GM21528 (cell line): ENCODE results near the gene ARL5A.
"Not testable (repeated sequence)": the region's sequence is repeated elsewhere in the genome, so short reads cannot be mapped to it uniquely, and the experiment has no call there.

Experiments
- ATAC-seq: cut with Tn5 transposase; IDR thresholded peaks from one replicate; pipeline ENCODE4 v1.9.1; 2021; ENCODE audit warnings: mild to moderate bottlenecking, moderate library complexity; ENCODE audit not compliant: unreplicated experiment, low FRiP score

Gene ARL5A

DNA sequence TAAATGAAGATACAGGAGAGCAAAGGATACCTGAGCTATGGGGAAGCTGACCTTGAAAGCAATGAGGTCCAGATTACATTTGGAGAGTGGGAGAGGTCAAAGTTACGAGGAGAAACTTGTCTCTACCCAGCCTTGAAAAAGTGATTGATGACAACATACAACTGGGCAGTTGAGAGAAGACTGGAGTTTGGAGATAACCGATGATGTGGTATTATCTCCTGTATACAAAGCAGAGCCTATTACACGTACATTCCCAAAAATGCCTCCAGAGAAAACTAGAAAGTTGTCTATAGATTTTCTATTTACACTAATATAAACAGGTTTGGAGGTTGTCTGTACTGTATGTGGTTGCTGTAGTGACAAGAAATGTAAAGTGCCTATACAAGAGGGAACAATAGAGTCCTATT lies 28.3 kb downstream of the ARL5A start:
- no peak for ATAC-seq

DNA sequence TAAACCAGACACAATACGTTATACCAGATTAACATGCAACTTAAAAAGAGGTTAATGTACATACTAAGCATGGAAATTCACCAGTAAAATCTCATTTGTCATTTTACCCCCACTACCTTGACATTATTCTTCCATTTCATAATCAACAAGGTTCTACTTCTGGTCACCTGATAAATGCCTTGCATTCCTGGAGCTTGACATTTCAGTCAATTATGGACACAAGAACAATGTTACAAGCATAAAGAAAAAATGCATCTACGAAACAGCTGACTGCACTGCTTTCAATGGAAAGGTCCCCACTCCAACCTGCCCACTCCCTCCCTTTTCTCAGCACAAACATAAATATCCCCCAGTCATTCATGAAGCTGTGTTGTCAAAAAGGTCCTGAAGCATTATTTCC lies 31.4 kb downstream of the ARL5A start:
- no peak for ATAC-seq

DNA sequence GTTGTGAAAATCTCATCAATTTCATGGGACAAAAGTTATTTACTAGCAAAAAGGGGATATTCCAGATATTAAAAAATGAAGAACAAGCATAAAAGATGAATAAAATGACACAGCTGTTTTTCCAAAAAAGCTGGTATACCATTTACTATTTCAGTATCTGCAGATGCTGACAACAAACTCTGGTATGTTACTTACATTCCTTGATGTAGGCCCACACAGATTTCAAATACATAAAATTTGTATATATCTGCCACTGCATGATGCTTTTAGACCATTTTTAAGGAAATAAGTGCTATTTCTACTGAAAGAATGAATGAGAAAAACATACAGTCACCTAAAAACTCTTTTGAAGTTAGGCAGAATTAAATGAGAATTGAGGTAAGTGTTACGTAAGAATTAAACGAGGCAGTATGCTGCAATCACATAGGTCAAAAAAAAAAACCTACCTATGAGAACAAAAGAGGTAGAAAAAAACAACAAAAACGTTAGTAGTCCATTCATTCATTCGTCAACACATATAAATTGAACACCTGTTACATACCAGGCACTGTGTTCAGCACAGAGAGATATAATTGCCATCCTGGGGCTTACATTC lies 32.5 kb downstream of the ARL5A start:
- ATAC-seq: no peak

GRCh38 chr2:151794422-151794821 lies 33.8 kb downstream of the ARL5A start:
- not testable (repeated sequence) for ATAC-seq

- no peak for ATAC-seq
Measured at GRCh38 chr2:151793123-151793522, 35.1 kb downstream of the ARL5A start.

GRCh38 chr2:151792589-151792988 lies 35.6 kb downstream of the ARL5A start:
- no peak for ATAC-seq

DNA sequence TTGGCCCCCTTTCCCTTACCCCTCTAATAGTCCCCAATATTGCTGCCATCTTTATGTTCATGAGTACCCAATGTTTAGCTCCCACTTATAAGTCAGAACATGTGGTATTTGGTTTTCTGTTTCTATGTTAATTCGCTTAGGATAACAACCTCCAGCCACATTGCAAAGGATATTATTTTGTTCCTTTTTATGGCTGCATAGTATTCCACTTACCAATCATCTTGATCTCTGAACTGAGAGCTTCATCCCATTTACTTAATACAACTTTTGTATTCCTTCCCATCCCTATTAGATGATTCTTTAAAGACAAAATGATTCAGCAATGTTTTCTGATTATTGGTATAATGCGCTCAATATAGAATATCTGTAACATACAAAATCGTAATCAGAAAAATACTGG lies 36.7 kb downstream of the ARL5A start:
- no peak for ATAC-seq

GRCh38 chr2:151790689-151791088 lies 37.5 kb downstream of the ARL5A start:
- ATAC-seq: no peak

- no peak for ATAC-seq
Measured at GRCh38 chr2:151789055-151789834, 39.0 kb downstream of the ARL5A start.

DNA sequence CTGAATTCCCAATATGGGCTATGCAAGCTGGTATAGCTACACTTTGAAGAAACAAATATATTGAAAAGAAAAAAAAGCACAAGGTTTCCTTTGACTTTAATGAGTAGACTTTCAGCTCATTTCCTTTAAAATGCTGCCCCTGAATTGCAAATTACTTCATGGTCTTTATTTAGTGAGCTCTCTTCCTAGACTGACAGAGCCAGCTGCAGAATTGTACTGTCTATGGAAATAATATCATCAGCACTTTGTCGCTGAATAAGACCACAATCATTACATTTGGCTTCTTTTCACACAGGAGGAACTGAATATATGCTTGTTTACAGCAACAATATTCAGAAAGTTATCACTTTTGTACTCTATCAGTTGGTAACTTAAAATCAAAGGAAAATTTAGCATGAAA lies 41.7 kb downstream of the ARL5A start:
- ATAC-seq: no peak

- ATAC-seq: no peak
Measured at GRCh38 chr2:151786077-151786476, 42.1 kb downstream of the ARL5A start.

GRCh38 chr2:151783133-151783520 lies 45.1 kb downstream of the ARL5A start:
- no peak for ATAC-seq

DNA sequence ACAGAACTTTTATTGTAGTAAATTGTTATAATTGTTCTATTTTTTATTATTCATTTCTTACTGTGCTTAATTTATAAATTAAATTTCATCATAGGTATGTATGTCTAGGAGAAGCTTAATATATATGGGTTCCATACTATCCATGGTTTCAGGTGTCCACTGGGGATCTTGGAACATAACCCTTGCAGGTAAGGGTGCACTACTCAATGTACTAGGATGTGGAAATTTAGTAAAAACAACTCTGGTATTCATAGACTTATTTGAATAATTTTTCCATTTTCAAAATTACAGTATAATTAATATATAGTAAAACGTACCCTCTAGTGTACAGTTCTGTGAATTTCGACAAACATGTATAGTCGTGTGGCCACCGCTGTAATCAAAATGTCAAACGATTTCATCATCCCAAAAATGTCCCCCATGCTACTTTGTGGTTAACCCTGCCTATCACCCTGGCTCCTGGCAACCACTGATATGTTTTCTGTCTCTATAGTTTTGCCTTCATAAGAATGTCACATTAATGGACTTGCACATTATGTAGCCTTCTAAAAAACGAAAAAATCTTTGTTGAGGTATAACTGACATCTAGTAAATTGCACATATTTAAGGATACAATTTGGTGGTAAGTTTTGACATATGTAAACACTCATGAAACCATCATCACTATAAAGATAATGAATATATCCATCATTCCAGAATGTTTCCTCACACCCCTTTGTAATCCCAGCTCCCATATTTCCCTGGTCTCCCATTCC lies 45.7 kb downstream of the ARL5A start:
- no peak for ATAC-seq

GRCh38 chr2:151781642-151782041 lies 46.6 kb downstream of the ARL5A start:
- ATAC-seq: no peak

- ATAC-seq: no peak
Measured at GRCh38 chr2:151780938-151781337, 47.3 kb downstream of the ARL5A start.

GRCh38 chr2:151777935-151778334 lies 50.3 kb downstream of the ARL5A start:
- ATAC-seq: no peak

DNA sequence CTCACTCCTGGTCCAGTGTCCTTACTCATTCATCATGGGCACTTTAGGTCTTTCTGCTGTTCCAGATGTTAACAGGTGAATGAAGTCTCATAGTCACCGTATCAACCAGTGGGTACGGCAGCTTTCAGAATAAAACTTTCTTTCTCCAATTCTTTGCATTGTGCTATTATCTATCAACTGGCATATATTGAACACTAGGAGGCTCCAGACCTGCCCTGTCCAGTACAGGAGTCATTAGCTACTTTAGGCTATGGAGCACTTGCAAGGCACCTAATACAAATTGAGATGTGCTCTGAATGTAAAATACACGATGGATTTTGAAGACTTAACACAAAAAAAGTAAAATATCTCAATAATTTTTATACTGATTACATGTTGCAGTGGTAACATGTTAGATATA lies 50.7 kb downstream of the ARL5A start:
- ATAC-seq: no peak

GRCh38 chr2:151776367-151776766 lies 51.9 kb downstream of the ARL5A start:
- no peak for ATAC-seq

DNA sequence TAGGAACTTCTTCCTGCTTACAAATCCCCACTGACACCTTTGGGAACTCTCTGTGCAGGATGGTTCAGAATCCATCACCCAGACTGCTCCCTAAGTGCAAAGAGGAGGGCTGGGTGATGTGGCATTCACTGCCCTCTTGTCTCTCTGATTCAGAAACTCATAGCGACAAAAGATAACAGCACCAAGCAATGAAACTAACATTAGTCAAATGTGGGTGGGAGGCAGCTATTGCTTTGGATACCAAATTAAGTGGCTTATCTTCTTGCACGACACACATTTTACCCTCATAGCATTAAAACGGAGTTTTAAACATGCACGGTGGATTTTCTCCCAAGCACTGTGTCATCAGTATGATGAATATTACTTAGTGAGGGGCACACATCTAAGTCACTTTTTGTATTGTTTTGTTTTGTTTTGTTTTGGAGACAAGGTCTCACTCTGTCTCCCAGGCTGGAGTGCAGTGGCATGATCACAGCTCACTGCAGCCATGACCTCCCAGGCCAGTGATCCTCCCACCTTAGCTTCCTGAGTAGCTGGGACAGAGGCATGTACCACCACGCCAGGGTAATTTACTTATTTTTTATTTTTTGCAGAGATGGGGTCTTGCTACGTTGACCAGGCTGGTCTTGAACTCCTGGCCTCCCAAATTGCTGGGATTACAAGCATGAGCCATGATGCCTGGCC lies 53.0 kb downstream of the ARL5A start:
- ATAC-seq: no peak

GRCh38 chr2:151774506-151774905 lies 53.7 kb downstream of the ARL5A start:
- no peak for ATAC-seq
